SU-DHL-6 (cell line): Measurements from ENCODE around the gene ALDOB.

Experiments
- H2AFZ ChIP-seq: fragments of 200-600 bp; sonication (generic); 2 replicates; pipeline ENCODE4 v1.6.1; 2014; ENCODE audit warnings: low read depth, mild to moderate bottlenecking, moderate library complexity, mixed read lengths, antibody characterized with exemption, low read length; ENCODE audit not compliant: severe bottlenecking
- H3F3A ChIP-seq: fragments of 200-600 bp; shearing (Covaris generic); 2 replicates; pipeline ENCODE4 v1.6.0; 2016; ENCODE audit warnings: antibody characterized with exemption, mild to moderate bottlenecking; ENCODE audit not compliant: insufficient read depth
- H3K27ac ChIP-seq: fragments of 200-600 bp; sonication (generic); 2 replicates; pipeline ENCODE4 v1.5.1; 2016; ENCODE audit warnings: low read depth, mild to moderate bottlenecking, low read length, moderate library complexity, mixed read lengths
- H3K27me3 ChIP-seq: fragments of 200-600 bp; sonication (generic), shearing (Covaris generic); 2 replicates; pipeline ENCODE4 v1.6.0; 2014; ENCODE audit warnings: mild to moderate bottlenecking, low read length
- H3K36me3 ChIP-seq: fragments of 200-600 bp; sonication (generic); 2 replicates; pipeline ENCODE4 v1.6.1; 2014; ENCODE audit warnings: mild to moderate bottlenecking, low read length, mixed read lengths
- H3K4me2 ChIP-seq: fragments of 300-600, 200-600 bp; shearing (Covaris generic), sonication (generic); 2 replicates; pipeline ENCODE4 v1.6.0; 2014; ENCODE audit warnings: low read length, low read depth, mild to moderate bottlenecking; ENCODE audit not compliant: poor library complexity, severe bottlenecking
- H3K4me3 ChIP-seq: fragments of 200-600 bp; sonication (generic); 2 replicates; pipeline ENCODE4 v1.5.1; 2014; ENCODE audit warnings: antibody characterized with exemption, low read length, mild to moderate bottlenecking, mixed read lengths; ENCODE audit not compliant: insufficient read depth, poor library complexity, severe bottlenecking
- H3K79me2 ChIP-seq: fragments of 200-600 bp; sonication (generic); 2 replicates; pipeline ENCODE4 v1.6.1; 2014; ENCODE audit warnings: mild to moderate bottlenecking, low read length, moderate library complexity; ENCODE audit not compliant: insufficient read depth
- H3K9ac ChIP-seq: fragments of 200-600 bp; sonication (generic); 2 replicates; pipeline ENCODE4 v1.7.0; 2014; ENCODE audit warnings: mild to moderate bottlenecking, low read length
- H3K9me2 ChIP-seq: fragments of 200-600 bp; sonication (generic); replicated peaks from 2 replicates; pipeline ENCODE4 v1.6.1; 2014; ENCODE audit warnings: low read length; ENCODE audit not compliant: insufficient read depth
- H3K9me3 ChIP-seq: fragments of 200-600 bp; sonication (generic); 2 replicates; pipeline ENCODE4 v1.6.1; 2014; ENCODE audit warnings: low read length, mixed read lengths; ENCODE audit not compliant: insufficient read depth
- H4K20me1 ChIP-seq: fragments of 200-600 bp; sonication (generic); 2 replicates; pipeline ENCODE4 v1.6.1; 2014; ENCODE audit warnings: low read depth, mild to moderate bottlenecking, antibody characterized with exemption, low read length, moderate library complexity, mixed read lengths
- CTCF ChIP-seq: fragments of 200-600 bp; sonication (generic); IDR thresholded peaks from one replicate; pipeline ENCODE4 v1.5.1; 2017; ENCODE audit warnings: antibody characterized with exemption, mild to moderate bottlenecking, low read length, moderate library complexity; ENCODE audit not compliant: insufficient read depth, poor library complexity, severe bottlenecking
- EZH2phosphoT487 ChIP-seq: fragments of 200-600 bp; sonication (generic), shearing (Covaris generic); conservative IDR thresholded peaks from 2 replicates; pipeline ENCODE4 v1.6.1; 2018; ENCODE audit warnings: mild to moderate bottlenecking, antibody characterized with exemption, low read length, moderate library complexity, mixed read lengths

The ALDOB gene

DNA sequence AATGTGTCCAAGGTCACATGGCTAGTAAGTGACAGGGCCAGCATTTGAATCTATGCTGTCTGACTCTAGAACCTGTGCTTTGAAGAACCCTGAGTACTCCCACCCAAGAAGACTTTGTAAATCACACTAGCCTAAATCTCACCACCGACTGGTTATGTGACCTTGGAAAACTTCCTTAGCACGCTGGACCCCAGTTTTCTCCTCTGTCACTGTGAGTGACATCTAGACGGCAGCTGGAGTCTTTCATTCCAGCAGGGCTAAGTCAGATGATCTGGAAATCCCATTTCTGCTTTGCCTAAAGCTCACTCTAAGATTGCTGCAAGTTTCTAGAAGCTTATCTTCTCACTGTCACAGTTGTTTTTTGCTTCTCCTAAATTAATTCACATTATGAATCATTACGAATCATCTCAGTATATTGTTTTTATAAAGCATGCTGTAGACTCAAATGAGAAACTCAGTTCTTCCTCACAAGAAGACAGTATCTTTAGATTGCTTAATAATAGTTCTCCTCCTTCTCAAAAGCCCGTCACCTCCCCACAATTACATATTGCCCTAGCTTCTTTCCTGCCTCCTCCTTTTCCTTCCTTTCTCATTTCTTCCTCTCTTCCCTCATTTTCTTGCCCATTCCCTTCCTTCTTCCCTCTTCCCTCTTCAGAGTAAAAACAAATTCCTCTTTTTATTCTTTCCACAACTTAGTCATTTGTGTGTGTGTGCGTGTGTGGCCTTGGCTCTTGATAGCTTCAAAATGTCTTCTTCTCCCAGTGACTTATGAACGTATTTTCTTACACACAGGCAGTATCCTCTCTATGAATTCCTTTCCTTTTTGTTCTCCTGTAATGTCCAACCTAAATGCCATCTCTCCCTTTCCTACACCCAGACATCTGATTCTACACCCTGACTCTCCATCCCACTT is 16.8 kb downstream of the ALDOB start:
- Histone ChIP-seq H3K4me3 (no peak overlapping the region), H3K9ac (no peak overlapping the region), H4K20me1 (no peaks in the 10 kb centered on the region), H3K27ac (no peak overlapping the region), H3F3A (0 out of 2 replicates have a peak, but pooled peaks cover 4% of the 10 kb centered on the region), H3K79me2 (no peaks in the 10 kb centered on the region), H3K27me3 (no peaks in the 10 kb centered on the region), H3K9me3 (no peaks in the 10 kb centered on the region), H2AFZ (no peak overlapping the region), H3K36me3 (no peaks in the 10 kb centered on the region), H3K4me2 (no peak overlapping the region), H3K9me2 (no peaks in the 10 kb centered on the region)
- TF ChIP-seq EZH2phosphoT487, result no peak
- TF ChIP-seq CTCF, result no peak

- TF ChIP-seq EZH2phosphoT487 (no peak), CTCF (no peak)
- Histone ChIP-seq H3K36me3 (no peaks in the 10 kb centered on the region), H2AFZ (no peak overlapping the region), H3K4me3 (no peak overlapping the region), H3K4me2 (no peak overlapping the region), H3K9me2 (no peaks in the 10 kb centered on the region), H3K27me3 (no peaks in the 10 kb centered on the region), H3K79me2 (no peaks in the 10 kb centered on the region), H3K9ac (no peak overlapping the region), H3K27ac (no peak overlapping the region), H3F3A (0 out of 2 replicates have a peak, but pooled peaks cover 4% of the 10 kb centered on the region), H3K9me3 (no peaks in the 10 kb centered on the region), H4K20me1 (no peaks in the 10 kb centered on the region)
Observed at GRCh38 chr9:101417977-101418376, 17.6 kb downstream of the ALDOB start.

- Histone ChIP-seq H3K79me2 (no peaks in the 10 kb centered on the region), H3K9me3 (no peaks in the 10 kb centered on the region), H2AFZ (no peak overlapping the region), H3K4me3 (no peak overlapping the region), H3K4me2 (no peak overlapping the region), H3K9me2 (no peaks in the 10 kb centered on the region), H3K27ac (no peak overlapping the region), H4K20me1 (no peaks in the 10 kb centered on the region), H3F3A (0 out of 2 replicates have a peak, but pooled peaks cover 4% of the 10 kb centered on the region), H3K36me3 (no peaks in the 10 kb centered on the region), H3K27me3 (no peaks in the 10 kb centered on the region), H3K9ac (no peak overlapping the region)
- no peak for TF ChIP-seq CTCF
- TF ChIP-seq EZH2phosphoT487, result no peak
Observed at GRCh38 chr9:101417389-101417788, 18.2 kb downstream of the ALDOB start.
